HEK293 (cell line): ENCODE data around the gene MKRN1.

Source experiments
- IKZF3 ChIP-seq: fragments of 450-650 bp; IDR thresholded peaks from 2 replicates; pipeline ENCODE4 v1.5.0; 2018; ENCODE audit warnings: missing biosample characterization, mild to moderate bottlenecking, missing genetic modification characterization, moderate library complexity
- OSR2 ChIP-seq: fragments of 450-650 bp; formaldehyde crosslinking; IDR thresholded peaks from 2 replicates; pipeline ENCODE4 v1.5.1; 2016; ENCODE audit warnings: missing biosample characterization, missing genetic modification characterization
- ZBTB7A ChIP-seq: fragments of 450-650 bp; formaldehyde crosslinking; IDR thresholded peaks from 2 replicates; pipeline ENCODE4 v1.5.1; 2016; ENCODE audit warnings: low read depth, missing biosample characterization, missing genetic modification characterization
- ZNF175 ChIP-seq: fragments of 450-650 bp; formaldehyde crosslinking; IDR thresholded peaks from 2 replicates; pipeline ENCODE4 v1.5.1; 2016; ENCODE audit warnings: missing biosample characterization, missing genetic modification characterization
- ZNF324 ChIP-seq: fragments of 450-650 bp; formaldehyde crosslinking; IDR thresholded peaks from 2 replicates; pipeline ENCODE4 v1.5.1; 2016; ENCODE audit warnings: missing biosample characterization, missing genetic modification characterization
- ZNF37A ChIP-seq: fragments of 450-650 bp; IDR thresholded peaks from 2 replicates; pipeline ENCODE4 v1.5.1; 2018; ENCODE audit warnings: missing biosample characterization, missing genetic modification characterization
- ZNF521 ChIP-seq: fragments of 450-650 bp; formaldehyde crosslinking; IDR thresholded peaks from 2 replicates; pipeline ENCODE4 v1.5.1; 2017; ENCODE audit warnings: missing biosample characterization, mild to moderate bottlenecking, missing genetic modification characterization
- ZNF558 ChIP-seq: fragments of 450-650 bp; formaldehyde crosslinking; IDR thresholded peaks from 2 replicates; pipeline ENCODE4 v1.5.1; 2016; ENCODE audit warnings: missing biosample characterization, missing genetic modification characterization
- ZNF585B ChIP-seq: fragments of 450-650 bp; formaldehyde crosslinking; IDR thresholded peaks from 2 replicates; pipeline ENCODE4 v1.5.1; 2016; ENCODE audit warnings: missing biosample characterization, missing genetic modification characterization
- ZNF768 ChIP-seq: fragments of 450-650 bp; formaldehyde crosslinking; IDR thresholded peaks from 2 replicates; pipeline ENCODE4 v1.5.1; 2018; ENCODE audit warnings: missing biosample characterization, mild to moderate bottlenecking, missing genetic modification characterization
- TF ChIP-seq, protein P1 (sequence below): fragments of 450-650 bp; IDR thresholded peaks from 2 replicates; pipeline ENCODE4 v1.5.1; 2018; ENCODE audit warnings: missing biosample characterization, missing genetic modification characterization
- TF ChIP-seq, protein P2 (sequence below): fragments of 450-650 bp; formaldehyde crosslinking; IDR thresholded peaks from 2 replicates; pipeline ENCODE4 v1.5.1; 2017; ENCODE audit warnings: missing biosample characterization, missing genetic modification characterization
- TF ChIP-seq, protein P3 (sequence below): fragments of 450-650 bp; formaldehyde crosslinking; IDR thresholded peaks from 2 replicates; pipeline ENCODE4 v1.5.1; 2017; ENCODE audit warnings: missing biosample characterization, missing genetic modification characterization
- TF ChIP-seq, protein P4 (sequence below): fragments of 450-650 bp; formaldehyde crosslinking; IDR thresholded peaks from 2 replicates; pipeline ENCODE4 v1.5.1; 2016; ENCODE audit warnings: missing biosample characterization, missing genetic modification characterization
- TF ChIP-seq, protein P5 (sequence below): fragments of 450-650 bp; formaldehyde crosslinking; IDR thresholded peaks from 2 replicates; pipeline ENCODE4 v1.5.1; 2016; ENCODE audit warnings: missing biosample characterization, missing genetic modification characterization, borderline replicate concordance
- TF ChIP-seq, protein P6 (sequence below): fragments of 450-650 bp; formaldehyde crosslinking; optimal IDR thresholded peaks from 2 replicates; pipeline ENCODE3; 2016; ENCODE audit warnings: missing biosample characterization, mild to moderate bottlenecking, missing genetic modification characterization
- TF ChIP-seq, protein P7 (sequence below): fragments of 450-650 bp; formaldehyde crosslinking; conservative IDR thresholded peaks from 2 replicates; pipeline ENCODE4 v1.5.1; 2016; ENCODE audit warnings: low read depth, missing biosample characterization, missing genetic modification characterization
- TF ChIP-seq, protein P8 (sequence below): fragments of 450-650 bp; formaldehyde crosslinking; IDR thresholded peaks from 2 replicates; pipeline ENCODE4 v1.5.1; 2016; ENCODE audit warnings: missing biosample characterization, missing genetic modification characterization
- TF ChIP-seq, protein P9 (sequence below): fragments of 450-650 bp; formaldehyde crosslinking; IDR thresholded peaks from 2 replicates; pipeline ENCODE4 v1.5.1; 2017; ENCODE audit warnings: missing biosample characterization, mild to moderate bottlenecking, missing genetic modification characterization, moderate library complexity
- TF ChIP-seq, protein P10 (sequence below): fragments of 450-650 bp; formaldehyde crosslinking; IDR thresholded peaks from 2 replicates; pipeline ENCODE4 v1.5.1; 2016; ENCODE audit warnings: missing biosample characterization, missing genetic modification characterization

The MKRN1 gene

DNA sequence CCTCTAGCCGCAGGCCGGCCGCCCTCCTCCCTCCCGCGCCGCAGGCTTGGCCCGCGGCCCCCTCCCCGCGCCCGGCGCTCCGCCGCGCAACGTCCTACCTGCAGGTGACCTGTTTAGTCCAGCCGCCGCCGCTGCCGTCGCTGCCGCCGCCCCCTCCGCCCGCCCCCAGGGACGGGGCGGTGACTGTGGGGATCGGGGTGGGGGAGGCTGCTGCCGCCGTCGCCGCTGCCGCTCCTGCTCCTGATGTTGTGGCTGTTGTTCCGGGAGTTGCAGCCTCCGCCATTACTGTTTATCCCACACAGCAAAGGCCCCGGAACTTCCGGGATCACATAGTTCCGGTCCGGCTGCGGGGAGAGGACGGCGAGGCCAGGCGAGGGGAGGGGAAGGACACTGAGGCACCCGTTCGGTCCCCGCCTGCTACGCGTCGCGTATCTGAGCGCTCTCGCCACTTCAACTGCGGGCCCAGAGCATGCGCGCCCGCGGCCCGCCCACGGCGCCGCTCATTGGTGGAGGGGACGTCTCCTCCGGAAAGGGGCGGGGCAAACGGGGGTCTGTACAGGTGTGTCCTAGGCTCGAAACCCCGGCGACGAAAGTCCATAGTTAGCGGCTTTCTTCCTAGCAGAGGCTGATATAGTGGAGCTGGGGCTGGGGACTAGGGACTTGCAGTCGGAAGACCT is at the start of gene MKRN1 (continued):
- TF ChIP-seq ZNF175 (no peak), OSR2 (tag by site-specific recombination) (no peak), ZNF768 (tag by site-specific recombination) (no peak), ZNF585B (tag by site-specific recombination) (no peak), ZBTB7A (no peak), ZNF521 (tag by site-specific recombination) (no peak), ZNF558 (tag by site-specific recombination) (no peak), IKZF3 (tag by site-specific recombination) (peak; percentile 76), ZNF37A (tag by site-specific recombination) (no peak), ZNF324 (tag by site-specific recombination) (no peak)
- TF ChIP-seq, protein P1, sequence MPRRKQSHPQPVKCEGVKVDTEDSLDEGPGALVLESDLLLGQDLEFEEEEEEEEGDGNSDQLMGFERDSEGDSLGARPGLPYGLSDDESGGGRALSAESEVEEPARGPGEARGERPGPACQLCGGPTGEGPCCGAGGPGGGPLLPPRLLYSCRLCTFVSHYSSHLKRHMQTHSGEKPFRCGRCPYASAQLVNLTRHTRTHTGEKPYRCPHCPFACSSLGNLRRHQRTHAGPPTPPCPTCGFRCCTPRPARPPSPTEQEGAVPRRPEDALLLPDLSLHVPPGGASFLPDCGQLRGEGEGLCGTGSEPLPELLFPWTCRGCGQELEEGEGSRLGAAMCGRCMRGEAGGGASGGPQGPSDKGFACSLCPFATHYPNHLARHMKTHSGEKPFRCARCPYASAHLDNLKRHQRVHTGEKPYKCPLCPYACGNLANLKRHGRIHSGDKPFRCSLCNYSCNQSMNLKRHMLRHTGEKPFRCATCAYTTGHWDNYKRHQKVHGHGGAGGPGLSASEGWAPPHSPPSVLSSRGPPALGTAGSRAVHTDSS (tag by site-specific recombination) = no peak
- TF ChIP-seq, protein P2, sequence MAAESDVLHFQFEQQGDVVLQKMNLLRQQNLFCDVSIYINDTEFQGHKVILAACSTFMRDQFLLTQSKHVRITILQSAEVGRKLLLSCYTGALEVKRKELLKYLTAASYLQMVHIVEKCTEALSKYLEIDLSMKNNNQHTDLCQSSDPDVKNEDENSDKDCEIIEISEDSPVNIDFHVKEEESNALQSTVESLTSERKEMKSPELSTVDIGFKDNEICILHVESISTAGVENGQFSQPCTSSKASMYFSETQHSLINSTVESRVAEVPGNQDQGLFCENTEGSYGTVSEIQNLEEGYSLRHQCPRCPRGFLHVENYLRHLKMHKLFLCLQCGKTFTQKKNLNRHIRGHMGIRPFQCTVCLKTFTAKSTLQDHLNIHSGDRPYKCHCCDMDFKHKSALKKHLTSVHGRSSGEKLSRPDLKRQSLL (tag by site-specific recombination) = no peak
- TF ChIP-seq, protein P3, sequence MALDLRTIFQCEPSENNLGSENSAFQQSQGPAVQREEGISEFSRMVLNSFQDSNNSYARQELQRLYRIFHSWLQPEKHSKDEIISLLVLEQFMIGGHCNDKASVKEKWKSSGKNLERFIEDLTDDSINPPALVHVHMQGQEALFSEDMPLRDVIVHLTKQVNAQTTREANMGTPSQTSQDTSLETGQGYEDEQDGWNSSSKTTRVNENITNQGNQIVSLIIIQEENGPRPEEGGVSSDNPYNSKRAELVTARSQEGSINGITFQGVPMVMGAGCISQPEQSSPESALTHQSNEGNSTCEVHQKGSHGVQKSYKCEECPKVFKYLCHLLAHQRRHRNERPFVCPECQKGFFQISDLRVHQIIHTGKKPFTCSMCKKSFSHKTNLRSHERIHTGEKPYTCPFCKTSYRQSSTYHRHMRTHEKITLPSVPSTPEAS (tag by site-specific recombination) = no peak
- TF ChIP-seq, protein P4, sequence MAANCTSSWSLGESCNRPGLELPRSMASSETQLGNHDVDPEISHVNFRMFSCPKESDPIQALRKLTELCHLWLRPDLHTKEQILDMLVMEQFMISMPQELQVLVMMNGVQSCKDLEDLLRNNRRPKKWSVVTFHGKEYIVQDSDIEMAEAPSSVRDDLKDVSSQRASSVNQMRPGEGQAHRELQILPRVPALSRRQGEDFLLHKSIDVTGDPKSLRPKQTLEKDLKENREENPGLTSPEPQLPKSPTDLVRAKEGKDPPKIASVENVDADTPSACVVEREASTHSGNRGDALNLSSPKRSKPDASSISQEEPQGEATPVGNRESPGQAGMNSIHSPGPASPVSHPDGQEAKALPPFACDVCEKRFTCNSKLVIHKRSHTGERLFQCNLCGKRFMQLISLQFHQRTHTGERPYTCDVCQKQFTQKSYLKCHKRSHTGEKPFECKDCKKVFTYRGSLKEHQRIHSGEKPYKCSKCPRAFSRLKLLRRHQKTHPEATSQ = no peak
- TF ChIP-seq, protein P5, sequence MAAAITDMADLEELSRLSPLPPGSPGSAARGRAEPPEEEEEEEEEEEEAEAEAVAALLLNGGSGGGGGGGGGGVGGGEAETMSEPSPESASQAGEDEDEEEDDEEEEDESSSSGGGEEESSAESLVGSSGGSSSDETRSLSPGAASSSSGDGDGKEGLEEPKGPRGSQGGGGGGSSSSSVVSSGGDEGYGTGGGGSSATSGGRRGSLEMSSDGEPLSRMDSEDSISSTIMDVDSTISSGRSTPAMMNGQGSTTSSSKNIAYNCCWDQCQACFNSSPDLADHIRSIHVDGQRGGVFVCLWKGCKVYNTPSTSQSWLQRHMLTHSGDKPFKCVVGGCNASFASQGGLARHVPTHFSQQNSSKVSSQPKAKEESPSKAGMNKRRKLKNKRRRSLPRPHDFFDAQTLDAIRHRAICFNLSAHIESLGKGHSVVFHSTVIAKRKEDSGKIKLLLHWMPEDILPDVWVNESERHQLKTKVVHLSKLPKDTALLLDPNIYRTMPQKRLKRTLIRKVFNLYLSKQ = no peak
- TF ChIP-seq, protein P6, sequence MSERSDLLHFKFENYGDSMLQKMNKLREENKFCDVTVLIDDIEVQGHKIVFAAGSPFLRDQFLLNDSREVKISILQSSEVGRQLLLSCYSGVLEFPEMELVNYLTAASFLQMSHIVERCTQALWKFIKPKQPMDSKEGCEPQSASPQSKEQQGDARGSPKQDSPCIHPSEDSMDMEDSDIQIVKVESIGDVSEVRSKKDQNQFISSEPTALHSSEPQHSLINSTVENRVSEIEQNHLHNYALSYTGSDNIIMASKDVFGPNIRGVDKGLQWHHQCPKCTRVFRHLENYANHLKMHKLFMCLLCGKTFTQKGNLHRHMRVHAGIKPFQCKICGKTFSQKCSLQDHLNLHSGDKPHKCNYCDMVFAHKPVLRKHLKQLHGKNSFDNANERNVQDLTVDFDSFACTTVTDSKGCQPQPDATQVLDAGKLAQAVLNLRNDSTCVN (tag by site-specific recombination) = peak; percentile 78
- TF ChIP-seq, protein P7, sequence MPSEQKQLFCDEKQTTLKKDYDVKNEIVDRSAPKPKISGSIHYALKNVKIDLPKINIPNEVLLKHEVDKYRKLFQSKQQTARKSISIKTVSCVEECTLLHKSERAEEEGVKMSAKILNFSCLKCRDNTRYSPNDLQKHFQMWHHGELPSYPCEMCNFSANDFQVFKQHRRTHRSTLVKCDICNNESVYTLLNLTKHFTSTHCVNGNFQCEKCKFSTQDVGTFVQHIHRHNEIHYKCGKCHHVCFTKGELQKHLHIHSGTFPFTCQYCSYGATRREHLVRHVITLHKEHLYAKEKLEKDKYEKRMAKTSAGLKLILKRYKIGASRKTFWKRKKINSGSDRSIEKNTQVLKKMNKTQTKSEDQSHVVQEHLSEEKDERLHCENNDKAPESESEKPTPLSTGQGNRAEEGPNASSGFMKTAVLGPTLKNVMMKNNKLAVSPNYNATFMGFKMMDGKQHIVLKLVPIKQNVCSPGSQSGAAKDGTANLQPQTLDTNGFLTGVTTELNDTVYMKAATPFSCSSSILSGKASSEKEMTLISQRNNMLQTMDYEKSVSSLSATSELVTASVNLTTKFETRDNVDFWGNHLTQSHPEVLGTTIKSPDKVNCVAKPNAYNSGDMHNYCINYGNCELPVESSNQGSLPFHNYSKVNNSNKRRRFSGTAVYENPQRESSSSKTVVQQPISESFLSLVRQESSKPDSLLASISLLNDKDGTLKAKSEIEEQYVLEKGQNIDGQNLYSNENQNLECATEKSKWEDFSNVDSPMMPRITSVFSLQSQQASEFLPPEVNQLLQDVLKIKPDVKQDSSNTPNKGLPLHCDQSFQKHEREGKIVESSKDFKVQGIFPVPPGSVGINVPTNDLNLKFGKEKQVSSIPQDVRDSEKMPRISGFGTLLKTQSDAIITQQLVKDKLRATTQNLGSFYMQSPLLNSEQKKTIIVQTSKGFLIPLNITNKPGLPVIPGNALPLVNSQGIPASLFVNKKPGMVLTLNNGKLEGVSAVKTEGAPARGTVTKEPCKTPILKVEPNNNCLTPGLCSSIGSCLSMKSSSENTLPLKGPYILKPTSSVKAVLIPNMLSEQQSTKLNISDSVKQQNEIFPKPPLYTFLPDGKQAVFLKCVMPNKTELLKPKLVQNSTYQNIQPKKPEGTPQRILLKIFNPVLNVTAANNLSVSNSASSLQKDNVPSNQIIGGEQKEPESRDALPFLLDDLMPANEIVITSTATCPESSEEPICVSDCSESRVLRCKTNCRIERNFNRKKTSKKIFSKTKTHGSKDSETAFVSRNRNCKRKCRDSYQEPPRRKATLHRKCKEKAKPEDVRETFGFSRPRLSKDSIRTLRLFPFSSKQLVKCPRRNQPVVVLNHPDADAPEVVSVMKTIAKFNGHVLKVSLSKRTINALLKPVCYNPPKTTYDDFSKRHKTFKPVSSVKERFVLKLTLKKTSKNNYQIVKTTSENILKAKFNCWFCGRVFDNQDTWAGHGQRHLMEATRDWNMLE (tag by site-specific recombination) = 0 out of 2 replicates have a peak, but pooled peaks have one; percentile 24
- TF ChIP-seq, protein P8, sequence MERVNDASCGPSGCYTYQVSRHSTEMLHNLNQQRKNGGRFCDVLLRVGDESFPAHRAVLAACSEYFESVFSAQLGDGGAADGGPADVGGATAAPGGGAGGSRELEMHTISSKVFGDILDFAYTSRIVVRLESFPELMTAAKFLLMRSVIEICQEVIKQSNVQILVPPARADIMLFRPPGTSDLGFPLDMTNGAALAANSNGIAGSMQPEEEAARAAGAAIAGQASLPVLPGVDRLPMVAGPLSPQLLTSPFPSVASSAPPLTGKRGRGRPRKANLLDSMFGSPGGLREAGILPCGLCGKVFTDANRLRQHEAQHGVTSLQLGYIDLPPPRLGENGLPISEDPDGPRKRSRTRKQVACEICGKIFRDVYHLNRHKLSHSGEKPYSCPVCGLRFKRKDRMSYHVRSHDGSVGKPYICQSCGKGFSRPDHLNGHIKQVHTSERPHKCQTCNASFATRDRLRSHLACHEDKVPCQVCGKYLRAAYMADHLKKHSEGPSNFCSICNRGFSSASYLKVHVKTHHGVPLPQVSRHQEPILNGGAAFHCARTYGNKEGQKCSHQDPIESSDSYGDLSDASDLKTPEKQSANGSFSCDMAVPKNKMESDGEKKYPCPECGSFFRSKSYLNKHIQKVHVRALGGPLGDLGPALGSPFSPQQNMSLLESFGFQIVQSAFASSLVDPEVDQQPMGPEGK (tag by site-specific recombination) = peak; percentile 76
- TF ChIP-seq, protein P9, sequence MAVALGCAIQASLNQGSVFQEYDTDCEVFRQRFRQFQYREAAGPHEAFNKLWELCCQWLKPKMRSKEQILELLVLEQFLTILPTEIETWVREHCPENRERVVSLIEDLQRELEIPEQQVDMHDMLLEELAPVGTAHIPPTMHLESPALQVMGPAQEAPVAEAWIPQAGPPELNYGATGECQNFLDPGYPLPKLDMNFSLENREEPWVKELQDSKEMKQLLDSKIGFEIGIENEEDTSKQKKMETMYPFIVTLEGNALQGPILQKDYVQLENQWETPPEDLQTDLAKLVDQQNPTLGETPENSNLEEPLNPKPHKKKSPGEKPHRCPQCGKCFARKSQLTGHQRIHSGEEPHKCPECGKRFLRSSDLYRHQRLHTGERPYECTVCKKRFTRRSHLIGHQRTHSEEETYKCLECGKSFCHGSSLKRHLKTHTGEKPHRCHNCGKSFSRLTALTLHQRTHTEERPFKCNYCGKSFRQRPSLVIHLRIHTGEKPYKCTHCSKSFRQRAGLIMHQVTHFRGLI = no peak
- TF ChIP-seq, protein P10, sequence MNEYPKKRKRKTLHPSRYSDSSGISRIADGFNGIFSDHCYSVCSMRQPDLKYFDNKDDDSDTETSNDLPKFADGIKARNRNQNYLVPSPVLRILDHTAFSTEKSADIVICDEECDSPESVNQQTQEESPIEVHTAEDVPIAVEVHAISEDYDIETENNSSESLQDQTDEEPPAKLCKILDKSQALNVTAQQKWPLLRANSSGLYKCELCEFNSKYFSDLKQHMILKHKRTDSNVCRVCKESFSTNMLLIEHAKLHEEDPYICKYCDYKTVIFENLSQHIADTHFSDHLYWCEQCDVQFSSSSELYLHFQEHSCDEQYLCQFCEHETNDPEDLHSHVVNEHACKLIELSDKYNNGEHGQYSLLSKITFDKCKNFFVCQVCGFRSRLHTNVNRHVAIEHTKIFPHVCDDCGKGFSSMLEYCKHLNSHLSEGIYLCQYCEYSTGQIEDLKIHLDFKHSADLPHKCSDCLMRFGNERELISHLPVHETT (tag by site-specific recombination) = no peak
